Stimulated activated CD4-positive, alpha-beta T cell treated with anti-CD3 and anti-CD28 coated beads, Interleukin-2, amount 100 ng/mL, for 24 hours (primary cell): ENCODE measurements around the gene DPP10.
"Not testable (repeated sequence)": the region's sequence is repeated elsewhere in the genome, so short reads cannot be mapped to it uniquely, and the experiment has no call there.

Source experiments
- DNase-seq, 2 donors: peaks; one replicate each; pipeline ENCODE4 v3.0.0-alpha.2; 2020

The DPP10 gene

GRCh38 chr2:114821055-114821454, 378.6 kb downstream of the DPP10 start:
- DNase-seq = no peak

- DNase-seq = no peak
Observed at GRCh38 chr2:114843963-114844362, 401.5 kb downstream of the DPP10 start.

- no peak for DNase-seq
Observed at GRCh38 chr2:114857196-114857595, 414.8 kb downstream of the DPP10 start.

- no peak for DNase-seq
Observed at GRCh38 chr2:114859726-114860510, 417.5 kb downstream of the DPP10 start.

GRCh38 chr2:114862243-114862642, 419.8 kb downstream of the DPP10 start:
- DNase-seq = no peak

- no peak for DNase-seq
Observed at GRCh38 chr2:114864901-114865300, 422.5 kb downstream of the DPP10 start.

- DNase-seq = no peak
Observed at GRCh38 chr2:114880046-114880445, 437.6 kb downstream of the DPP10 start.

GRCh38 chr2:114919985-114920384, 477.5 kb downstream of the DPP10 start:
- DNase-seq = no peak

GRCh38 chr2:114922076-114922475, 479.6 kb downstream of the DPP10 start:
- no peak for DNase-seq

GRCh38 chr2:114925296-114926255, 483.1 kb downstream of the DPP10 start:
- DNase-seq = no peak

- no peak for DNase-seq
Observed at GRCh38 chr2:114926303-114926702, 483.9 kb downstream of the DPP10 start.

- no peak for DNase-seq
Observed at GRCh38 chr2:114929225-114929624, 486.8 kb downstream of the DPP10 start.

GRCh38 chr2:114933671-114934241, 491.3 kb downstream of the DPP10 start:
- no peak for DNase-seq

GRCh38 chr2:114935031-114935430, 492.6 kb downstream of the DPP10 start:
- DNase-seq = no peak

- no peak for DNase-seq
Observed at GRCh38 chr2:114937366-114937930, 495.0 kb downstream of the DPP10 start.

- no peak for DNase-seq
Observed at GRCh38 chr2:114940785-114941458, 498.5 kb downstream of the DPP10 start.

GRCh38 chr2:114949228-114949804, 506.9 kb downstream of the DPP10 start:
- no peak for DNase-seq

GRCh38 chr2:114960389-114960788, 517.9 kb downstream of the DPP10 start:
- no peak for DNase-seq

- no peak for DNase-seq
Observed at GRCh38 chr2:114962532-114962931, 520.1 kb downstream of the DPP10 start.

GRCh38 chr2:114968748-114969400, 526.4 kb downstream of the DPP10 start:
- DNase-seq = no peak

GRCh38 chr2:115004321-115004720, 561.9 kb downstream of the DPP10 start:
- not testable (repeated sequence) for DNase-seq

- peak in 1 of 2 donors; percentile 0 for DNase-seq
Observed at GRCh38 chr2:115011721-115012120, 569.3 kb downstream of the DPP10 start.
